ENCODE results near the gene B2M. TPM values are rescaled to one million over a fixed set of nuclear protein-coding genes. Genes with fewer than 3 reads are reported as not detected.

Gene B2M
- total and polyA plus RNA-seq, 10 of the 15 experiments (the other 5 are each of a cell fraction or from before 2014, with no cell fraction given) = 2,901 to 22,794 (median 8,374) TPM

- TF ChIP-seq CEBPZ (IDR thresholded peaks at IDR 0.05; ENCODE audit: low read depth, low read length) (no peak), ZBTB4 (CRISPR knock-in tag; IDR thresholded peaks at IDR 0.05) (no peak), BRCA1 (IDR thresholded peaks at IDR 0.05; ENCODE audit: low read depth, low read length) (no peak), PAX8 (IDR thresholded peaks at IDR 0.05) (no peak), ZBTB11 (CRISPR knock-in tag; IDR thresholded peaks at IDR 0.05) (no peak), WRNIP1 (IDR thresholded peaks at IDR 0.05; ENCODE audit: borderline replicate concordance, low read depth, low read length) (no peak), POU2F2 (IDR thresholded peaks at IDR 0.05; ENCODE audit: borderline replicate concordance, low read depth, low read length) (peak; percentile 58; the same call in 1 of the 3 replicates), MYB (IDR thresholded peaks at IDR 0.05; ENCODE audit: borderline replicate concordance, low read depth, low read length) (no peak), FOXK2 (IDR thresholded peaks at IDR 0.05) (no peak), REST (IDR thresholded peaks at IDR 0.05; ENCODE audit: low read depth, low read length) (no peak), BCL11A (IDR thresholded peaks at IDR 0.05; ENCODE audit: low read depth, low read length) (no peak), NR2C1 (IDR thresholded peaks at IDR 0.05) (0 out of 2 replicates have a peak, but pooled peaks have one; percentile 32), EGR1 (IDR thresholded peaks at IDR 0.05; ENCODE audit: borderline replicate concordance in 1 of 2, low read depth in 2 of 2, low read length in 2 of 2) (peak in 1 of 2 experiments; percentile 53; a peak in 2 of 3 replicates), SREBF1 (IDR thresholded peaks at IDR 0.05; ENCODE audit: low read length) (no peak), POLR2AphosphoS5 (IDR thresholded peaks at IDR 0.05; ENCODE audit: low read length) (peak; percentile 87)
Measured at GRCh38 chr15:44662478-44663409, 48.6 kb upstream of the B2M start (continued).
